Aorta (tissue), 5 donors: ENCODE results near the gene GPRC5B. TPM values are rescaled to one million over a fixed set of nuclear protein-coding genes. Genes with fewer than 3 reads are reported as not detected.

Experiments used
- ATAC-seq: fragments of 200-7000 bp; cut with Tn5 transposase; one replicate; pipeline ENCODE4 v1.9.1; 2022; ENCODE audit warnings: moderate library complexity; ENCODE audit not compliant: low FRiP score
- DNase-seq, 2 donors: peaks; one replicate each; pipeline ENCODE4 v3.0.0-alpha.2; 2020
- H3K27ac ChIP-seq, 2 donors: one replicate each; pipeline ENCODE4 v1.5.1; 2013; ENCODE audit warnings: low read length in 2 of 2, mild to moderate bottlenecking in 2 of 2, moderate library complexity in 2 of 2, control low read depth in 1 of 2, inconsistent platforms in 1 of 2, low read depth in 1 of 2
- H3K27me3 ChIP-seq, 2 donors: one replicate each; pipeline ENCODE4 v1.6.1; 2013; ENCODE audit warnings: control low read depth in 1 of 2, low read length in 1 of 2, mild to moderate bottlenecking in 1 of 2, moderate library complexity in 1 of 2; ENCODE audit not compliant: insufficient read depth in 2 of 2, control insufficient read depth in 1 of 2
- H3K36me3 ChIP-seq, 2 donors: one replicate each; pipeline ENCODE4 v1.6.1; 2013; ENCODE audit warnings: control low read depth in 1 of 2, low read length in 1 of 2, mild to moderate bottlenecking in 1 of 2; ENCODE audit not compliant: insufficient read depth in 2 of 2, control insufficient read depth in 1 of 2
- H3K4me1 ChIP-seq, 2 donors: one replicate each; pipeline ENCODE4 v1.6.1; 2013; ENCODE audit warnings: low read length in 2 of 2, control low read depth in 1 of 2, mild to moderate bottlenecking in 1 of 2, moderate library complexity in 1 of 2; ENCODE audit not compliant: insufficient read depth in 2 of 2, control insufficient read depth in 1 of 2
- H3K4me3 ChIP-seq, 2 donors: one replicate each; pipeline ENCODE4 v1.5.1; 2013; ENCODE audit warnings: low read length in 2 of 2, control low read depth in 1 of 2, mild to moderate bottlenecking in 1 of 2
- H3K9me3 ChIP-seq: one replicate; pipeline ENCODE4 v1.6.1; 2013; ENCODE audit warnings: mild to moderate bottlenecking, low read length; ENCODE audit not compliant: control insufficient read depth
- WGBS, 2 donors: extraction: QIAGEN DNeasy Blood & Tissue Kit; methylation state at CpG; one replicate each; pipeline ENCODE4 v1.1.7; 2013; 5-methylcytosine and 5-hydroxymethylcytosine counted together
- intact Hi-C, 2 donors: fragments of 100-400 bp; cut with DNase I; formaldehyde crosslinking; loops; one replicate each; pipeline versions ENCODE4 v1.14.2 to v1.15.0; 2022
- long read RNA-seq, 2 donors: library from polyadenylated mRNA; unstranded; transcript quantifications; one replicate each; pipeline ENCODE4 v2.0.0, GENCODE V29; 2020 to 2021
- polyA plus RNA-seq, 2 donors: library from polyadenylated mRNA; stranded (reverse); fragments of 200-250 nt; gene quantifications; one replicate each; pipeline ENCODE4 v1.2.3, GENCODE V29; 2013
- total RNA-seq, 2 donors: library from RNA; stranded (reverse); fragmentation: NEBNext Ultra II Directional; extraction: Animal tissue kit (Norgen Biotek cat#: 25700); gene quantifications; one replicate each; pipeline ENCODE4 v1.2.1, GENCODE V29; 2021
- donor health status: healthy with polysubstance abuse.
- donor health status: Bipolar disorder and iron deficiency.
- donor health status: DM: no; HTN: no; CAD: no.
- donor health status: DM: no; HTN: no; CAD: no.
- donor health status: DM: yes; HTN: yes; CAD: no.

GPRC5B gene, protein sequence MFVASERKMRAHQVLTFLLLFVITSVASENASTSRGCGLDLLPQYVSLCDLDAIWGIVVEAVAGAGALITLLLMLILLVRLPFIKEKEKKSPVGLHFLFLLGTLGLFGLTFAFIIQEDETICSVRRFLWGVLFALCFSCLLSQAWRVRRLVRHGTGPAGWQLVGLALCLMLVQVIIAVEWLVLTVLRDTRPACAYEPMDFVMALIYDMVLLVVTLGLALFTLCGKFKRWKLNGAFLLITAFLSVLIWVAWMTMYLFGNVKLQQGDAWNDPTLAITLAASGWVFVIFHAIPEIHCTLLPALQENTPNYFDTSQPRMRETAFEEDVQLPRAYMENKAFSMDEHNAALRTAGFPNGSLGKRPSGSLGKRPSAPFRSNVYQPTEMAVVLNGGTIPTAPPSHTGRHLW
- total RNA-seq (10 to 100 TPM; 10.3 to 41.1 TPM), polyA plus RNA-seq (1 to 10 TPM; 1.8 to 7.7 TPM)
- long read RNA-seq, donor 1, full-length matches to known transcripts, result 32 of 41 reads
- long read RNA-seq, donor 1, partial matches to known transcripts, result 5 of 41 reads
- long read RNA-seq, donor 1, other reads (novel, unspliced or antisense), result 4 of 41 reads
- long read RNA-seq, donor 2, full-length matches to known transcripts, result 18 of 33 reads
- long read RNA-seq, donor 2, partial matches to known transcripts, result 8 of 33 reads
- long read RNA-seq, donor 2, other reads (novel, unspliced or antisense), result 7 of 33 reads

- ATAC-seq (peak; percentile 64), DNase-seq (peak; percentile 60 to 83)
- Histone ChIP-seq H3K4me3 (peak within 1 kb of the TSS; percentile 46 to 50), H3K9me3 (no peaks in the 10 kb centered on the region), H3K27me3 (no peaks in the 10 kb centered on the region), H3K36me3 (no peaks in the 10 kb centered on the region), H3K4me1 (no peaks in the 10 kb centered on the region), H3K27ac (no peak within 1 kb of the TSS)
- 1 to 2% methylated on average over 63 to 85 of the region's 85 CpGs for WGBS, 2 donors
- intact Hi-C loops, result loop anchor here (1.0 to 10.0 kb wide), 6 partner anchors 167 to 328 kb away; partner anchors contain the start of genes IQCK (in 2 of the 2), KNOP1 (in 2 of the 2) and VPS35L (in 1 of the 2)
Measured at GRCh38 chr16:19884611-19885450, at the start of gene GPRC5B. GPRC5B (minus strand) TSS chr16:19884848; CDS start chr16:19872845, 12,003 bp downstream.

DNA sequence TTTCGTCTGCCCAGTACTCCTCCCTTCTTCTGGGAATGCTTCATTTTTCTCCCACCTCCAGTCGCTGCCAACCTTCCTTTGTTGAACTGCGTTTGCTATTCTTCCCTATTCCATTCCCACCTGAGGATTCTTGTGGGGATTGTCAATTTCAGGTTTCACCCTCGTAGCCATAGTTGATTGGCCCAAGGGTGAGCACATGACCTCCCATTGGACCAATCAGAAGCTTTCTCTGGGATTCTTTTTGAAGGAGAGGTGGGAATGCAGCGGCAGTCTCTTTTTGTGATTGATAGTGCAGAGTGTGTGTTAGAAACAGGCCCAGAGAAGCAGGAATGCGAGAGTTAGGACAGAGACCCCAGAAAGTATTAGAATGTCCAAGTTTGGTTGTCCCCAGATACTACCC, 49.1 kb upstream of the GPRC5B start:
- 61 to 65% methylated on average over 6 of the region's 6 CpGs for WGBS, 2 donors
- Histone ChIP-seq H3K4me3 (no peak overlapping the region), H3K36me3 (no peaks in the 10 kb centered on the region), H3K4me1 (no peaks in the 10 kb centered on the region), H3K9me3 (no peaks in the 10 kb centered on the region), H3K27me3 (no peaks in the 10 kb centered on the region), H3K27ac (no peak overlapping the region)
- DNase-seq (no peak), ATAC-seq (no peak)
- intact Hi-C loops, result no loop called here

GRCh38 chr16:19929062-19929511, 44.4 kb upstream of the GPRC5B start:
- no peaks in the 10 kb centered on the region for H3K36me3 ChIP-seq
- DNase-seq (no peak), ATAC-seq (no peak)
- H3K9me3 ChIP-seq, result peaks cover 2% of the 10 kb centered on the region
- WGBS, 2 donors, result 68 to 78% methylated on average over 12 of the region's 12 CpGs
- H3K27me3 ChIP-seq, result no peaks in the 10 kb centered on the region
- no peak overlapping the region for H3K27ac ChIP-seq
- H3K4me3 ChIP-seq, result no peak overlapping the region
- intact Hi-C loops, result no loop called here
- no peaks in the 10 kb centered on the region for H3K4me1 ChIP-seq

DNA sequence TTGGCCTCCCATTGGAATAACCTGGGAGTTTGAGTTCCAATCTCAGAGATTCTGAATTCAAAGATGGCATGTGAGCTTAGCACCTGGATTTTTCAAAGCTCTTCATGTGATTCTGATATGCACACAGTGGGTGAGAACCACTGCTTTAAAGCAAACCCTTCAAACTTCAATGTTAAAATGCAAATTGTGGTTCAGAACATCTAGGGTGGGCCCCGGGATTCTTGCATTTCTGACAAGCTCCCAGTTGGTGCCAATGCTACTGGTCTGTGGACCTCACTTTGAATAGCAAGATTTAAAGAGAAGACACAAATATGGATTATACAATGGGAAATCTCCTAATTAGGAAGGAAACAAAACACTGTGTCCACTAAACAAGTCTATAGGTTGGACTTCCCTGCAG, 43.8 kb upstream of the GPRC5B start:
- Histone ChIP-seq H3K4me1 (no peaks in the 10 kb centered on the region), H3K9me3 (peaks cover 2% of the 10 kb centered on the region), H3K27me3 (no peaks in the 10 kb centered on the region), H3K27ac (no peak overlapping the region), H3K36me3 (no peaks in the 10 kb centered on the region), H3K4me3 (no peak overlapping the region)
- ATAC-seq (no peak), DNase-seq (no peak)
- intact Hi-C loops, result no loop called here
- 68 to 71% methylated on average over 1 of the region's 1 CpG for WGBS, 2 donors

DNA sequence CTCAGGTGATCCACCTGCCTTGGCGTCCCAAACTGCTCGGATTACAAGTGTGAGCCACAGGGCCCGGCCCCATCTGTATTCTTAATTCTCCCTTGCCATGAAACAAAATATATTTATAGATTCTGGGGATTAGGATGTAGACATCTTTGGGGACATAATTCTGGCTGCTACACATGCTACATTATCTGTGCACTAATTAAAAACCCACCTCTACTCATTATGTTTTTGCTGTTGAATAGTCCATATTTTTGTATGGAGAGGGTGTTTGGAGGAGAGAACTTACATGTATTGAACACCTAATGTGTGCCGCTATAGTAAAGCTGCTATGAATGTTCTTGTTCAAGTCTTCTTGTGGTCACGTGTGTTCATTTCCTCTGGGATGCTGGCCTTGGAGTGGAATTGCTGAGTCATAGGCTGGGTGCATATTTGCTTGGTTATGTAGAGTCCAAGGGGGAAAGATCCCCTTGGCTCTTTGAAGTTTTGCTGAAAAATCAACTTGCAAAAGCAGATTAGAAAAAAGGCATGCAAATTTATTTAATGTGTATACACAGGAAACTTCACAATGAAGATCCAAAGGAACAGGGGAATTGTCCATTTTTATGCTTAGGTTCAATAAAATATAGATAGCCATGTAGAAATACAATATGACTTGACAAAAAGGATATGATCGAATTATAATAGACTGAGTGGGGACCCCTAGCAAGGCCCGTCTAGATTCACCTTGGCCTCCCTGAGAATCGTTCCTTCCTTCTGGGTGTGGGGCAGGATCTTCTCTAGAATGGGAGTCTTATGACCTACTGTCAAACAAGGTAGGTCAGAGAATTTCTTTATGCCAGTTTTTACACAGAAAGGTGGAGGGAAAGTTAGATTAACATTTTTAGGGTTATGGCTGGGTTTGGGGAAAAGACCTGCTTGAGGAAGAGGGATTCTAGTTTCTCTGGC, 42.1 kb upstream of the GPRC5B start:
- Histone ChIP-seq H3K9me3 (peaks cover 2% of the 10 kb centered on the region), H3K36me3 (no peaks in the 10 kb centered on the region), H3K27me3 (no peaks in the 10 kb centered on the region), H3K4me3 (no peak overlapping the region), H3K4me1 (no peaks in the 10 kb centered on the region), H3K27ac (no peak overlapping the region)
- 73 to 75% methylated on average over 8 of the region's 8 CpGs for WGBS, 2 donors
- DNase-seq (no peak), ATAC-seq (no peak)
- intact Hi-C loops, result no loop called here

DNA sequence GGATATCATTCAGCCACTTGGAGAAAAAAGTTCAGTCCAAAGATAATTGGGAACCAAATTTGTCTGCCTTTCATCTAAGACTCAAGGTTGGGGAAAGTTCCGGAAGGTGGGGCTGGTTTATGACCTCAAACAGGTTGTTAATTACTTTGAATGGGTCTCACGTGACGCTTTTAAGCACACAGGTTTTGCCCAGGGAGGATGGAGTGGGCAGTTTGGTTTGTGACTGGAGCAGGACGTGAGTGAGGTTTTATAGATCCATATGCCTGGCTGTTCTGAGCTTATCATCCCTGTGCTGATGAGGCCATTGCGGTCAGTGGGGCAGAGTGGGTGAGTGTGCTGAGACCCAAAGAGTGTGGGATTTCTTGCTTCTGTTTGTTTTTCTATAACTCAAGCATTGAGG, 38.7 kb upstream of the GPRC5B start:
- no peak overlapping the region for H3K4me3 ChIP-seq
- H3K4me1 ChIP-seq, result no peaks in the 10 kb centered on the region
- H3K36me3 ChIP-seq, result no peaks in the 10 kb centered on the region
- DNase-seq (no peak), ATAC-seq (no peak)
- no peak overlapping the region for H3K27ac ChIP-seq
- intact Hi-C loops, result no loop called here
- peaks cover 4% of the 10 kb centered on the region for H3K9me3 ChIP-seq
- WGBS, 2 donors, result 54 to 60% methylated on average over 5 of the region's 5 CpGs
- no peaks in the 10 kb centered on the region for H3K27me3 ChIP-seq

DNA sequence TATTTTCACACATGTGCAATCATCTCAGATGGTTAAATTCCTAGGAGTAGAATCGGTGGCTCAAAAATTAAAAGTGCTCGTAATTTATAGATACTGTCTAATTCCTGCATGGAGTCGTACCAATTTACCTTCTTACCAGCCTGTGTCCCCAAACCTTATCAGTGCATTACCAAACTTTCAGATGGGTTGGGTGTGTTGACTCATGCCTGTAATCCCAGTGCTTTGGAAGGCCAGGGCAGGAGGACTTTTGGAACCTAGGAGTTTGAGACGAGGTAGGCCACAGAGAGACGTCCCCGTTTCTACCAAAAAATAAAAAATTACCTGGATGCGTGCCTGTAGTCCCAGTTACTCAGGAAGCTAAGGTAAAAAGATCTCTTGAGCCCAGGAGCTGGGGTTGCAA, 34.5 kb upstream of the GPRC5B start:
- no peak for ATAC-seq
- Histone ChIP-seq H3K9me3 (peaks cover 3% of the 10 kb centered on the region), H3K4me3 (no peak overlapping the region), H3K36me3 (no peaks in the 10 kb centered on the region), H3K27ac (no peak overlapping the region), H3K4me1 (no peaks in the 10 kb centered on the region), H3K27me3 (peaks cover 0 to 2% of the 10 kb centered on the region in 2 donors)
- intact Hi-C loops, result no loop called here
- no peak for DNase-seq
- 81 to 86% methylated on average over 7 of the region's 7 CpGs for WGBS, 2 donors

DNA sequence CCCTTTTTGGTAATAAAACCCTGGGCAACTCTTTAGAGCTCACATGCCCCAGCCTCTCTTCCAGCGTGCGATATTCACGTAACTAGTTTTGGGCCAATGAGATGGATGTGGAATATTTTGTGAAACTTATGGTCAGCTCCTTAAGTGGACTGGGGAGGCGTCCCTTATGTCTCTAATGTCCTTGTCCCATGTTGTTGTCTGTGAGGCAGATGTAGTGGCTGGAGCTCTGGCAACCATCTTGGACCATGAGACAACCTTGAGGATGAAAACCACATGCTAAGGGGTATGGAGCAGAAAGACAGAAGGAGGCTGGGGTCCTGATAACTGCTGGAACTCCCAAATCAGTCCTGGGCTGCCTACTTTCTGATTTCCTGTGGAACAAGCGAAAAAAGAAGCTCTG, 31.4 kb upstream of the GPRC5B start:
- WGBS, 2 donors, result 85 to 90% methylated on average over 5 of the region's 5 CpGs
- no peaks in the 10 kb centered on the region for H3K36me3 ChIP-seq
- DNase-seq (no peak), ATAC-seq (no peak)
- intact Hi-C loops, result no loop called here
- H3K27ac ChIP-seq, result no peak overlapping the region
- no peaks in the 10 kb centered on the region for H3K4me1 ChIP-seq
- no peak overlapping the region for H3K4me3 ChIP-seq
- H3K9me3 ChIP-seq, result peaks cover 3% of the 10 kb centered on the region
- H3K27me3 ChIP-seq, result peaks cover 0 to 2% of the 10 kb centered on the region in 2 donors
